A673 (cell line): ENCODE results near the gene SH3TC2.

ENCODE experiments used
- EZH2 ChIP-seq: fragments of 200-600 bp; sonication (generic); IDR thresholded peaks from 2 replicates; pipeline ENCODE4 v1.6.1; 2017; ENCODE audit warnings: borderline replicate concordance, low read depth, mild to moderate bottlenecking, mixed read lengths, antibody characterized with exemption, low read length; ENCODE audit not compliant: poor library complexity, severe bottlenecking
- TF ChIP-seq, protein P1 (sequence below): fragments of 300-800, 200-600 bp; sonication (generic); conservative IDR thresholded peaks from 2 replicates; pipeline ENCODE4 v1.5.1; 2017; ENCODE audit warnings: low read depth, mild to moderate bottlenecking, antibody characterized with exemption, low read length, moderate library complexity, mixed read lengths

DNA sequence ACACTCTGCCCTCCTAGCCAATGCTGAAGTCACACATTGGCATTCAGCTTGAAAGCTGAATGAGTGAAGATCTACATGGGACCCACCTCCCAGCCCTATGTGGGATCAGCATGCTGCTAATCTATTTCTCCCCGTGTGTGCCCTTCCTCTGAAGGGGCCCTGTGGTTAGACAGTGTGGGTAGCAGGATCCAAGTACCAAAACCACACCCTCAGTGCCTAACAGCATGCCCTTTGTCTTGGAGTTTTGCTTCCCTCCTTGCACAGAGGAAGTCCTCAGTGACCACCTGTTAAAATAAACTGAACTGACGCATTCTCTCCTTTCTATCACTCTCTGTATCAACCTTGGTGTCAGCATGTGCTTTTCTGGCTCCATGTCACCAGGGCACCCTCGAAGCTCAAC lies 25.0 kb downstream of the SH3TC2 start:
- TF ChIP-seq, protein P1, sequence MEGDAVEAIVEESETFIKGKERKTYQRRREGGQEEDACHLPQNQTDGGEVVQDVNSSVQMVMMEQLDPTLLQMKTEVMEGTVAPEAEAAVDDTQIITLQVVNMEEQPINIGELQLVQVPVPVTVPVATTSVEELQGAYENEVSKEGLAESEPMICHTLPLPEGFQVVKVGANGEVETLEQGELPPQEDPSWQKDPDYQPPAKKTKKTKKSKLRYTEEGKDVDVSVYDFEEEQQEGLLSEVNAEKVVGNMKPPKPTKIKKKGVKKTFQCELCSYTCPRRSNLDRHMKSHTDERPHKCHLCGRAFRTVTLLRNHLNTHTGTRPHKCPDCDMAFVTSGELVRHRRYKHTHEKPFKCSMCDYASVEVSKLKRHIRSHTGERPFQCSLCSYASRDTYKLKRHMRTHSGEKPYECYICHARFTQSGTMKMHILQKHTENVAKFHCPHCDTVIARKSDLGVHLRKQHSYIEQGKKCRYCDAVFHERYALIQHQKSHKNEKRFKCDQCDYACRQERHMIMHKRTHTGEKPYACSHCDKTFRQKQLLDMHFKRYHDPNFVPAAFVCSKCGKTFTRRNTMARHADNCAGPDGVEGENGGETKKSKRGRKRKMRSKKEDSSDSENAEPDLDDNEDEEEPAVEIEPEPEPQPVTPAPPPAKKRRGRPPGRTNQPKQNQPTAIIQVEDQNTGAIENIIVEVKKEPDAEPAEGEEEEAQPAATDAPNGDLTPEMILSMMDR = no peak
- no peak for TF ChIP-seq EZH2
